Activated CD4-positive, alpha-beta T cell treated with anti-CD3 and anti-CD28 coated beads for 4 hours (primary cell): ENCODE results near the gene HES4.
"Not testable (repeated sequence)": the region's sequence is repeated elsewhere in the genome, so short reads cannot be mapped to it uniquely, and the experiment has no call there.

Experiments
- DNase-seq, 2 donors: peaks; one replicate each; pipeline ENCODE4 v3.0.0-alpha.2; 2020

Gene HES4

DNA sequence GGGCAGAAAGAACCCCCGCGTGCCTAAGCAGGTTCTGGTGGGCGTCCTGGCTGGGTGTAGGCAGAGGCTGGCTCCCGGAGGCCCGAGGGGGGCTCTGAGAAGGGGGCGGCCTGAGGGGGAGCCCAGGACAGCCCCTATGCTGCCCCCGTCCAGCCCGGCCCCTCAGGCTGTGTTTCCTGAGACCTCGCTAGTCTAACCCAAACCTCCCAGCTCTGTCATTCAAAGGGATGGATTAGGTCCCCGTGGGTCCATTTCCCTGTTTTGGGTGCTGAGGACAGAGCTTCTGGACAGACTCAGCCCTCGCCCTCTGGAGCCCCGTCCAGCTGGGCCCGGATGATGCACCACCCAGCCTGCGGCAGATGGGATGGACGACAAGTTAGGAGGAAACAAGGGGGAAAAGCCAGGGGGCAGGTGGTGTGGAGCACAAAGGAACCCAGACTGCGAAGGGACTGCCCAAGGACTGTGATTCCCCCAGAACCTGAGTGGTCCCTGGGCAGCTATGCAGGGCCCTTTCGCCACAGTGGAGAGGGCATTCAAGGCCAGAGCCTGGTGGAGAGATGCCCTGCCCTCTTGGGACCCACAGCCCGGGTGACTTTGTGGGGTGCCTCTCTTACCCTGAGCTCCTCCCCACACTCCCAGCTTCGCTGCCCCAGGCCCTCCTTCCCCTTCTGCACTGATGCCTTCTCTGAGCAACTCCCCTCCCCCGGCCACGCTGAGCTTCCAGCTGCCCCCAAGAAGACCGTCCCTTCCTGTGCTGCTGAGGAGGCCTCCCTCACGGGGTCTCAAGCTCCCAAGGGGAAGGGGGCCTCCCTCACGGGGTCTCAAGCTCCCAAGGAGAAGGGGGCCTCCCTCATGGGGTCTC, 2.8 kb downstream of the HES4 start:
- no peak for DNase-seq

DNA sequence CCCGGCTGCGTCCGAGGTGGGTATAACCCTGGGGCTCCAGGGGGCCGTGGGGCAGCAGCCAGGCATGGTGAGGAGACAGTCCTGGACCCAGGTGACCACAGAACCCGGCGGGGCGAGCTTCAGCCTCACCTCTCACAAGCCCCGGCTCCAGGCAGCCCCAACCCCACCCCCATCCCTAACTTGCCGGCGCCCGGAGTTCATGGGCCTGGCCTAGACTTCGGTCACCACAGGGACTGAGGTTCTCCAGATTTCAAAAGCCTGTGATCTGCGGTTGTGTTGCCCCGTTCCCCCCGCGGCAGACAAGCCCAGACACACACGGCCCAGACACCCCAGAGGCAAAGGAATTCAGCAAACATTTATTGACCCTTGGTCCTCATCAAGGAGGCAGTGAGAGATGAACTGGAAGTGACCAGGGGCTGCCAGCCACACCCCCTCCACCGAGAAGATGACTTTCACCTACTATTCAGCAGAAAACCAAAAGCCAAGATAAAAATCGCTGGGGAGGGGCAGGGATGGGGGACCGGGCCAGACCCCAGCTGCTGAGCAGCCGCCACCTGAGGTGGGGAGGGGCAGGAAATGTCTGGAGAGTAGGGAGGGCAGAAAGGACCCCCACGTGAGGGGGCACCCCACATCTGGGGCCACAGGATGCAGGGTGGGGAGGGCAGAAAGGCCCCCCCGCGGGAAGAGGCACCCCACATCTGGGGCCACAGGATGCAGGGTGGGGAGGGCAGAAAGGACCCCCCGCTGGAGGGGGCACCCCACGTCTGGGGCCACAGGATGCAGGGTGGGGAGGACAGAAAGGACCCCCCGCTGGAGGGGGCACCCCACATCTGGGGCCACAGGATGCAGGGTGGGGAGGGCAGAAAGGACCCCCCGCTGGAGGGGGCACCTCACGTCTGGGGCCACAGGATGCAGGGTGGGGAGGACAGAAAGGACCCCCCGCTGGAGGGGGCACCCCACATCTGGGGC, 3.9 kb downstream of the HES4 start:
- DNase-seq = no peak

DNA sequence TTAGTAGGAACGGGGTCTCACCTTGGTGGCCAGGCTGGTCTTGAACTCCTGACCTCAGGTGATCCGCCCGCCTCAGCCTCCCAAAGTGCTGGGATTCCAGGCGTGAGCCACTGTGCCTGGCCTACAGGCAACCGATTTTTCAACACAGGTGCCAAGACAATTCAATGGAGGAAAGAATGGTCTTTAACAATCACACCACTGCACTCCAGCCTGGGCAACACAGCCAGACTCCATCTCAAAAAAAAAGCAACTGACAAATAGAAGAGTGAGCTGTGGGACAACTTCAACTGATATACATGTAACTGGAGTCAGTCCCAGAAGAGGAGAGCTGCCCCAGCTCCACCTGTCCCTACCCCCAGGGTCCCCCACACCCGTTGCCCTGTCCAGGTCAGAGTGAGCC, 5.4 kb downstream of the HES4 start:
- not testable (repeated sequence) for DNase-seq

DNA sequence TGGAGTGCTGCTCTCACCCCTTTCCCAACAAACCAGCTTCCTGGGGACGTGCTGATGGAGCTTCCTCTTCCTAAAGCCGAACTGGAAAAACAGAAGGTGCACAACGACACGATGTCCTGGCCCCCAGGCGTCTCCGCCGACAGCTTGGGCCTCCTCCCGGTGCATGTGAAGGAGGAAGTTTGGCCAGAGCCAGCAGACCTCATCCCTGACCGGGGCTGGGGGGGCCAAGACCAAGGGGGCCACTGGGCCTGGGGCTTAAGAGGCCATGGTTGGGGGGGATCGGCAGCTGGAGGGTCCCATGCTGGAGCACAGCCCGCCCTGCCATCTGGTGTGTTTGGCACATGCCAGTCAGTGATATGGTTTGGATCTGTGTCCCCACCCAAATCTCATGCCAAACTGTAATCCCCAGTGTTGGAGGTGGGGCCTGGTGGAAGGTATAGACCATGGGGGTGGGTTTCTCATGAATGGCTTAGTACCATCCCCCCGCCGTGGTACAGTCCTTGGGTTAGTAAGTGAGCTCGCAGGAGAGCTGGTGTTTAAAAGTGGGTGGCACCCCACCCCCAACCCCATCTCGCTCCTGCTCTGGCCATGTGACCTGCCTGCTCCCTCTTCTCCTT, 6.4 kb downstream of the HES4 start:
- DNase-seq = no peak

DNA sequence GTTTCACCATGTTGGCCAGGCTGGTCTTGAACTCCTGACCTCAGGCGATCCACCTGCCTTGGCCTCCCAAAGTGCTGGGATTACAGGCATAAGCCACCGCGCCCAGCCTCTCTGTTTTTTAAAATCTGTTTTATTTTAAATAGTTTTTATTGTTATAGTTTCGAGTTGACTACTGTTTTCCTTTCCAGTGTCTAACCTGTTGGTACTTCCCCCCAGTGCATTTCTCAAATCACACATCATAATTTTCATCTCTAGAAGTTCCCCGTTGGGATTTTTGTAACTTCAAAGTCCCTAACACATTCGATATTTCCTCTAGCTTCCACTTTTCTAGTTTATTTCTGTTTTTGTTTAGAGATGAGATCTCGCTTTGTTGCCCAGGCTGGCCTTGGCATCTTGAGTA, 7.5 kb downstream of the HES4 start:
- DNase-seq = no peak

DNA sequence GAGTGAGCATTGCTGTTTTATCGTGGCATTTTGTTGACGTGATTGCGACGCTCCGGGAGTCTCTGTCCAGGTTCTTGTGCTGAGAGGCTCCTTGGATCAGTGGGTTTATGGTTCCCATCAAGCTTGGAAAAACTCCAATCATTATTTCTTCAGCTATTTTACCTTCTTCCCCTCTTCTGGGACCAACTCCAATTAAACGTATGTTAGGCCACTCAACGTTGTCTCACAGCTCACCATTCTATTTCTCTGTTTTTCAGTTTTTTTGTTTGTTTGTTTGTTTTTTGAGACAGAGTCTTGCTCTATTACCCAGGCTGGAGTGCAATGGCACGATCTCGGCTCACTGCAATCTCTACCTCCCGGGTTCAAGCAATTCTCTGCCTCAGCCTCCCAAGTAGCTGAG, 8.0 kb downstream of the HES4 start:
- DNase-seq = no peak

DNA sequence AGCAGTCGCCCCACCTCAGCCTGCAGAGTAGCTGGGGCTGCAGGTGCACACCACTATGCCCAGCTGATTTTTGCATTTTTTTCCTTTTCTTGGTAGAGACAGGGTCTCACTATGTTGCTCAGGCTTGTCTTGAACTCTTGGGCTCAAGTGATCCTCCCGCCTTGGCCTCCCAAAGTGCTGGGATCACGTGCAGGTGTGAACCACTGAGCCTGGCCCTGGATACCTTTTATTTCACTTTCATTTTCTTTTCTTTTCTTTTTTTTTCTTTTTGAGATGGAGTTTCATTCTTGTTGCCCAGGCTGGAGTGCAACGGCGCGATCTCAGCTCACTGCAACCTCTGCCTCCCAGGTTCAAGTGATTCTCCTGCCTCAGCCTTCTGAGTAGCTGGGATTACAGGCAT, 8.6 kb downstream of the HES4 start:
- DNase-seq = not testable (repeated sequence)

DNA sequence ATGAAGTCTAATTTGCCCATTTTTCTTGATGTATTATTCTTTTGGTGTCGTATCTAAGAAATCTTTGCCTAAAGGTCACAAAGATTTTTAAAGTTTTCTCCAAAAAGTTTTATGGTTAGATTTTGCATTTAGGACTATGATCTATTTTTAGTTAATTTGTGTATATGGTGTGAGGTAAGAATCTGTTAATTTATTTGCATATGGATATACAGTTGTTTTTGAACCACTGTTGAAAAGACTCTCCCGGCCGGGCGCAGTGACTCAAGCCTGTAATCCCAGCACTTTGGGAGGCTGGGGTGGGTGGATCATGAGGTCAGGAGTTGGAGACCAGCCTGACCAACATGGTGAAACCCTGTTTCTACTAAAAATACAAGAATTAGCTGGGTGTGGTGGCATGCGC, 11.8 kb downstream of the HES4 start:
- not testable (repeated sequence) for DNase-seq

DNA sequence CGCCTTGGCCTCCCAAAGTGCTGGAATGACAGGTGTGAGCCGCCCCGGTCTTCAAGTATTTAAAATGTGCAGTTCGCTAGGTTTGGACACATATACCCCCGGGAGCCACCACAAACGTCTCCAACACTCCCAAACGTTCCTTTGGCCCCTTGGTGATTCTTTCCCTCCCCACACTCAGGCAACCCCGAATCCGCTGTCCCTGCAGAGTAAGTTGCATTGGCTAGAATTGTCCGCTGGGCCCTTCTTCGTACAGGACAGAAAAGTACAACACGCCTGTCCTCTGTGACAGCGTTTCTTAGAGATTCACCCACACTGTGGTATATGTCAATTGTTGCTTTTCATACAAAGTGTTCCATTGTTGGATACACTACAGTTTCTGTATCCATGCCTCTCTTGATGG, 14.8 kb downstream of the HES4 start:
- no peak for DNase-seq

DNA sequence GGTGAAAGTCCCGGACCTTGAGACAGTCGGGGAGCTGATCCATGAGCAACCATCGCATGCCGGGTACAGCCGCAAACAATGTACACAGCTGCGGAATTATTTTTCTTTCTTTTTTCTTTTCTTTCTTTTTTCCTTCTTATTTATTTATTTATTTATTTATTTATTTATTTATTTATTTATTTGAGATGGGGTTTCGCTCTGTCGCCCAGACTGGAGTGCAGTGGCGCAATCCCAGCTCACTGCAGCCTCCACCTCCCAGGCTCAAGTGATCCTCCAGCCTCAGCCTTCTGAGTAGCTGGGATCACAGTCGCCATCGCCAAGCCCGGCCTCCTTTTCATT, 15.5 kb downstream of the HES4 start:
- no peak for DNase-seq

DNA sequence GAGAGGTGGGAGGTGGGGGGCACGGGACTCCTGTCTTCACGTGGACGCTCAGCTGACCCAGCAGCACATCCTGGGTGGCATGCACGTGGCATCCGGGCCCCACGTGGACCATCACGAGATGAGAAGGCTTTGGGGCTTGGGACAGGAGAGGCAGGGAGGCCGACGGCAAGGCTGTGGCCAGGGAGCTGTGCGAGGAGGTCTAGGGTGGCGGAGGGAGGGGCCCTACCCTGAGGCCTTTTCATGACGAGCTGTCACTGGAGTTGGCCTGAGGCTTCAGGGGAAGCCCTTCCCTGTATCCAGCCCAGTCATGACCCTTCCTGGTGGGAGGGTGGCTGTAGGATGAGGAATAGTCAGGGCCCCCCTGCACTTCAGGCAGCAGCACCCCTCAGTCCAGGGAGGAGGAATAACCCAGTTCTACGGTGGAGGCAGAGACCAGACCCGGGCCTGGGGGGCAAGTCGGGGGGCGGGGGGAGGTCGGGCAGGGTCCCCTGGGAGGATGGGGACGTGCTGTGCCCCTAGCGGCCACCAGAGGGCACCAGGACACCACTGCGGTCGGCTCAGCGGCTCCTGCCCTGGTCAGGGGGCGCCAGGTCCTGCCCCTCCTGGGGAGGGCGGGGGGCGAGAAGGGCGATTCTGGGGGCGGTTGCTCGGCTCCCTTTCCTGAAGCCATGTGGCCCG, 16.0 kb downstream of the HES4 start:
- DNase-seq = peak; percentile 56 to 66

DNA sequence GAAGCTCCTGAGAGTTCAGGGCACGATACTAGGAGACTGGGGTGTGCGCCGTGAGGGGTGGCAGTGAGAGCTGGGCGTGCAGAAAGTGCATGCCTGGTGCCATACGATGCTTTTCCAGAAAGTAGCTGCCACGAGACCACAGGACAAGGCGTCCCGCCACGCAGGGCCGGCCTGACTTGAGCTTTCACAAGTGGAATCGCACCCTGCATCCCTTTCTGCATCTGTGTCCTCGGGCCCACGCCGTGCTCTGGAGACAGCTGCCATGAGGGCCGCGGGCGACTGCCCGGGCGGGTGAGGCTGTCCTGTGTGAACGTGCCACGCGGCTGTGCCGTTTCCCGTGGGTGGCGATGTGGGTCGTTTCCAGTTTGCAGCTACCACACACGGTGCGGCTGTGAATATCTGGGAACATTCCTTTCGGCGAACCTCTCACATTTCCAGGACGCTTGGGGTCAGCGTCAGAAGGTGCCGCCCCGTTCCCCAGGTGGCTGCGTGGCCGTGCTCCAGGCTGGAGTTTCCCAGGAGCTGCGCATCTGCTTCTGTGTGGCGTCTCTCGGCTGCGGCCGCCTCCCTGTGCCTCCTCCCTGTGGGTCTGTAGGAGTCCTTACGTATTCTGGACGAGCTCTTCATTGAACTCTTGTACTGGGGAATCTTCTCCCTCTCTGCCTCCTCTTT, 17.0 kb downstream of the HES4 start:
- DNase-seq = no peak

DNA sequence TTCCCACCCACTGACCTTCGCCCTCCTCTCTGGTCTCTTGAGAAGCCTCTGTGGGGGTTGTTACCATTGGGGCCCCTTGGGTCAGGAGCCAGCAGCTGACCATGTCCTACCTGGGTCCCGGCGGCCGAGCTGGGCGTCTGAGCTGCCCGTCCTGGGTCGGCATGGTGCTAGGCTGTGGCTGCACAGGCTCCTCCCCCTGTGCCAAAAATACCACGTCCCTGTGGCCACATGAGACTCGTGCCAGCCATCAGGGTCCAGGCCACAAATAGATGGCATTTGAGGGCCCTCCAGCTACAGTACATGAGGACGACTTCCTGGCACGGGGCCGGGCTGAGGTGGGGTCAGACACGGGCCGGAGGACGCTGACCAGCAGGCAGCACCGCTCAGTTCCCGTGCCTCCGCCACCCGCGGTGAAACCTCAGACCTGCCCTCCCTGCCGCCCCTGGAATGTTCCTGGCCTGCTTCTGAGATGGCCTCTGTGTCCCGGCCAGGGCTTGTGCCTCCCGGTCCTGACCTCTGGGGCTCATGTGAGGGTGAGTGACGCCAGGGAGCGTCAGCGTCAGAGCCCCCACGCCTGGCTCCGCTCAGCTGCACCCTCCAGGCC, 17.8 kb downstream of the HES4 start, which contains the start of gene PERM1:
TSS of gene PERM1 (minus strand) at position 139 of the 604 bp plus-strand sequence. CDS start 1,064 bp downstream, outside the sequence.
- no peak for DNase-seq

DNA sequence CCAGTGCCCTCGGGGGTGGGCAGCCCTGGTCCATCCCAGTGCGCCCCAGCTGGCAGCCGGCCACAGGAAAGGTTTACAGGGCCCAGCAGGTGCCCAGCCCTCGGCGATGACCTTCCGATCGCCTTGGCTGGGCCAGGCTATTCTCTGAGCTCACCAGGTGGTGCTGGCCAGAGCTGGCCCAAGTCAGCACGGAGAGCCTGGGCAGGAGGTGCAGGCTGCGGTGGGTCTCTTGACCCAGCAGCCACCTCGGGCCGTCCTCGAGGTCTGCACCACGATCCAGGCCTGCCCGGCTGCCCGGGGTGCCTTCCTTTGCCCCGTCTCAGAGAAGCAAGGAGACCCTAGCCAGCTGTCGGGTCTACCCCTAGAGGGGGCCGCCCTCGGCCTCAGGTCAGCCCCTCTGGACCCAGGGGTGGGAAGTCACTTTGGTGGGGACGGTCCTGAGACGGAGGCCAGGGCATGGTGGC, 18.4 kb downstream of the HES4 start:
- no peak for DNase-seq

DNA sequence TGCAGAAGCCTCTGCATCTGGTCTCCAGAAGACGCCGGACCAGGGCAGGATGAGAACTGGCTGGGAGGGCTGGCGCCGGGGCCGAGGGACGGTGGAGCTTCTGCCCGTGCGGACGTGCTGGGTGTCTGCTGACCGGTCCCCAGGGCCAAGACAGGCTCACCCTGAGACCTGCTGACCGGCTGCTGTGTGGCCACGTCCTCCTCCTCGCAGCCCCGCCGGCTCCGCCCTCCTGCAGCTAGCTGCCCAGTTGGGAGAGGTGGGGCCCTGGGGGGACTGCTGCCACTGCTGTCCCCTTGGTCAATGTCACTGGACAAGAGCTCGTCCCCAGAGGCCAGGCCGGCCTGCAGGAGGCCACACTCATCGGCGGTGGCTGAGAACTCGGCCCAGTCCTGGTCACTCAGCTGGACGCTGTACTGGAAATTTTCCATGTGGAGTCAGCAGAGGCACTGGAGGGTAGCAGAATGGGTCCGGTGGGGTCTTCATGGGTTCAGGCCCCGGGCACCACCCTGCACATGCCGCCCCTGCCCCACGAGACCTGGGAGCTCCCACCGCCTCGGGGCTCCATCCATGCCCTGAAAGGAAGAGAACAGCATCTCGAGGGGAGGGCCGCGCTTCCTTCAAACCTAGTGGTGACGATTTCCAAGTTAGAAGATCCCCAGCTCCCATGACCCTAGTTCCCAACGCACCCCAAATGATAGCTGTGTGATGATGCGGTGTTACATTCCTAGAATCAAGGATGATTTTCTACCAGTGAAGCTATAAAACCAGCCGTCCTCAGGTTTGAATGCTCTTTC, 19.1 kb downstream of the HES4 start:
- no peak for DNase-seq

DNA sequence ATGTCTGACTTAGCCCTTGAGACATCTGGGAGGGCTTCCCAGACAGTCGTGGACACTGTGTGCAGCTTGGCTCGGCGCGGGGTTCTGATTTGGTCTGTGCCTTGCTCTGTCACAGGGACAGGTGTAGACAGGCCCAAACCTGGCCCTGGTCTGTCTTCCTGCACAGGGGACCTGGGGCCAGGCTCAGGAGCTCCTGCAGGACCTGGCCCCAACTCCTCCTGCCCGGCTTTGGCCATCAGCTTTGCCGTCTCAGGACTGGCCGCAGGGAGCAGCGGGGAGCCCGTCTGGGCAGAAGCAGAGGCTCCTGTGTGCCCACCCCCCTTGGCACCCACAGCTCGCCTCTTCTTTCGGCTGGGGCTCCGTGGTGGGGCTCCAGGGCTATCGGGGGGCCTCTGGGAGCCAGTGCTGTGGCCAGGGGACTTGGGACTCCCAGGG, 19.7 kb downstream of the HES4 start:
- no peak for DNase-seq

DNA sequence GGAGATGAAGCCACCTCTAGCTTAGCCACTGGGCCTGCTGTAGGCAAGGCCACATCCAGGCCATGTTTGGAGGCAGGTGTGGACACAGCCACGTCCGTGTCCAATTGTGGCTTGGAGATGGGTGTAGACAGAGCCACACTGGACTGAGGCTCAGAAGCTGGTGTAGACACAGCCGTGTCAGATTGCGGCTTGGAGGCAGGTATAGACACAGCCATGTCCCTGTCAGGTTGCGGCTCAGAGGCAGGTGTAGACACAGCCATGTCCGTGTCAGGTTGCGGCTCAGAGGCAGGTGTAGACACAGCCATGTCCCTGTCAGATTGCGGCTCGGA, 20.2 kb downstream of the HES4 start:
- no peak for DNase-seq

DNA sequence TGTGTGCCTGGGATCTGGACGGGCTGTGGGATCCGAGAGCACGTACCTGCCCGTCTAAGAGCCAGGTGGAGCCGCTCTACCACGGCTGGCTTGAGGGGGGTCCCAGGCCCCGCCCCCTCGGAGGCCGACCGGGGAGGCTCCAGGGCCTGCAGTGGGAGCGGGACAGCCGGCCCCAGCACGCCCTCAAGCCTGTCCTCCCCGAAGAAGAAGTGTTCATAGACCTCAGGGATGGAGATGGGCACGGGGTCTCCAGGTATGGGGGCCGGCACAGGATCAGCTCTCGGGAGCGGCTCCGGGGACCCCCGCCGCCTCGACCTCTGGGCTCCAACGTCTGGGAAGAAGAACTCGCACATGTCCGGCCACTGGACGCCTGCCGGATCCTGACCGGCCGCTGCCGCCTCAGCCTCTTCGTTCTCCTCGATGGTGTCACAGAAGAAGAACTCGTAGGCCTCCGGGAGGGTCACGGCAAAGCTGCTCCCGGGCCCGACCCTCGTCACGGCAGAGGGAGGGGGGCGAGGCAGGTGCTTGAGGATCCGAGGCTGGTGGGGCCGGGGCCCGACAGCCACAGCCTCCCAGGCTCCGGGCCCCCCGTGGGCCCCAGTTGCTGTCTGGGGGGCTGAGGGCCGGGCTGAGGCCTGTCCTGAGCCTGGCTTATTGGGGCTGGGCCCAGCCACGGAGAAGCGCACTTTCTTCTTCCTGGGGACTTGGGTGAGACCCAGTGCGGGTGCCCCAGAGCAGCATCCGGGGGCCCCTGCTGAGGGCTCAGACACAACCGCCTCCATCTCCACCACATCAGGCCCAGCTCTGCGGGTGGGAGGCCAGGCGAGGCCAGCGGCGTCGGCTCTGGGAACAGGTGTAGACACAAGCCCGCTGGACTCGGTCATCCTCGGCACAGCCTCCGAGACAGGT, 20.8 kb downstream of the HES4 start:
- no peak for DNase-seq

DNA sequence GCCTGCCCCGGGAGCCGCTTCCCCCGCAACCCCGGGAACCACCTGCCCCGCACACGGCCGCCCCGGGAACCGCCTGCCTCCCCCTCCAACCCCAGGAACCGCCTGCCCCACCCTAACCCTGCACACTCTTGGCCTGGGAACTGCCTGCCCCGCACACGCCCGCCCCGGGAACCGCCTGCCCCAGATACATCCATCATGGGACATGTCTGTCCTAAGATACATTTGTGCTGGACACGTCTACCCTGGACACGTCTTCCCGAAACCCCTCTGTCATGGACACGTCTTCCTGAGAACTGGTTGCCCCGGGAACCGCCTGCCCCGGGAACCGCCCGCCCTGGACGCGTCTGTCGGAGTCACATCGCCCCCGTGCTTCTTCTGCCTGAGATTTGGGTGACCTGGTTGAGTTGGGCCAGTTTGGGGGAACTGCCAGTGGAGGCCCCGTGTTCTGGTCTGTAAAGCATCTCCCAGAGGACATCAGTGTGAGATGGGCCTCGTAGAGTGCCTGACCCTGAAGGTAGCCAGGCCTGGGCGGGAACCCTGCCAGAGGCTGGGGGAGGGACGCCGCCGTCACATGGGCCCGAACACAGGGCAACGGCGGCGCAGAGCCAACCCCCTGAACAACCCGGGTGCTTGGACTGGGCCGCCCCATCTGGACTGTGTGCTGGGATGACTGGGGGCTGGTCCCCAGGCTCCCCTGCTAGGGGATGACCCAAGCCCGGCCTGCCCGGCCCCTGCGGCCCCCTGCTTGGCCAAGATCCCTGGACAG, 21.6 kb downstream of the HES4 start:
- no peak for DNase-seq
